Natural killer cell (primary cell): ENCODE measurements around the gene PCDHB6. TPM values are rescaled to one million over a fixed set of nuclear protein-coding genes. Genes with fewer than 3 reads are reported as not detected.
"Not testable (repeated sequence)": the region's sequence is repeated elsewhere in the genome, so short reads cannot be mapped to it uniquely, and the experiment has no call there.

Experiments
- ATAC-seq, 3 donors: fragments of 150-1000 bp in 2 of 3; fragments of 200-7000 bp in 1 of 3; cut with Tn5 transposase; 1 replicate in 1 of 3; 2 replicates in 2 of 3; pipeline ENCODE4 v1.10.0; 2021; ENCODE audit warnings: mild to moderate bottlenecking in 2 of 3, moderate library complexity in 2 of 3
- DNase-seq, 2 donors: peaks; one replicate each; pipeline versions ENCODE4 v3.0.0 to v3.0.0-alpha.2; 2013 to 2021; ENCODE audit warnings: mixed read lengths in 1 of 2
- H3K27ac ChIP-seq: one replicate; pipeline ENCODE4 v1.5.1; 2013; ENCODE audit warnings: mild to moderate bottlenecking, low read length
- H3K27me3 ChIP-seq: one replicate; pipeline ENCODE4 v1.6.1; 2013; ENCODE audit warnings: low read length; ENCODE audit not compliant: control insufficient read depth, insufficient read depth
- H3K36me3 ChIP-seq: one replicate; pipeline ENCODE4 v1.6.1; 2013; ENCODE audit warnings: low read length; ENCODE audit not compliant: control insufficient read depth, insufficient read depth
- H3K4me1 ChIP-seq: one replicate; pipeline ENCODE4 v1.6.1; 2013; ENCODE audit warnings: low read length; ENCODE audit not compliant: control insufficient read depth, insufficient read depth
- H3K4me3 ChIP-seq: one replicate; pipeline ENCODE4 v1.5.1; 2013; ENCODE audit warnings: low read length
- H3K9me3 ChIP-seq: one replicate; pipeline ENCODE4 v1.6.1; 2013; ENCODE audit warnings: low read length; ENCODE audit not compliant: control insufficient read depth, insufficient read depth
- H3K27ac Mint-ChIP-seq, 2 donors: one replicate each; pipeline ENCODE4 v1.8.0; 2022; ENCODE audit warnings: mild to moderate bottlenecking in 2 of 2, mixed read lengths in 2 of 2, moderate library complexity in 1 of 2
- H3K27me3 Mint-ChIP-seq, 2 donors: one replicate each; pipeline ENCODE4 v1.8.0; 2022; ENCODE audit warnings: low read depth in 2 of 2, mixed read lengths in 2 of 2
- H3K36me3 Mint-ChIP-seq: one replicate; pipeline ENCODE4 v1.8.0; 2022; ENCODE audit warnings: mixed read lengths
- H3K4me1 Mint-ChIP-seq, 2 donors: one replicate each; pipeline ENCODE4 v1.8.0; 2022; ENCODE audit warnings: mixed read lengths in 2 of 2
- H3K4me3 Mint-ChIP-seq: one replicate; pipeline ENCODE4 v1.8.0; 2022; ENCODE audit warnings: mild to moderate bottlenecking, moderate library complexity, mixed read lengths
- H3K9me3 Mint-ChIP-seq, 2 donors: one replicate each; pipeline ENCODE4 v1.8.0; 2022; ENCODE audit warnings: mixed read lengths in 2 of 2
- CTCF ChIP-seq: fragments of 200-600 bp; IDR thresholded peaks from one replicate; pipeline ENCODE4 v1.8.0; 2022; ENCODE audit warnings: antibody characterized with exemption
- WGBS: methylation state at CpG from one replicate; pipeline ENCODE4 v1.1.7; 2013; ENCODE audit warnings: missing lambda C conversion rate; ENCODE audit not compliant: insufficient coverage; 5-methylcytosine and 5-hydroxymethylcytosine counted together
- intact Hi-C: fragments of 100-400 bp; cut with micrococcal nuclease; formaldehyde crosslinking; loops from one replicate; pipeline ENCODE4 v1.14.2; 2022
- total RNA-seq, 4 donors: library from RNA; stranded (reverse); fragments of 120-200 nt in 1 of 4; gene quantifications; one replicate each; pipeline versions ENCODE4 v1.2.3 to v1.2.4, GENCODE V29; 2013 to 2022

Gene PCDHB6
- total RNA-seq, 3 donors from 2014 or later (not counting 1 experiment from before 2014, with no cell fraction given): not detected

- ATAC-seq: no peak
- no peak within 1 kb of the TSS for H3K27ac Mint-ChIP-seq
- H3K9me3 Mint-ChIP-seq: peaks cover 8 to 21% of the 10 kb centered on the region in 2 donors
Measured at GRCh38 chr5:141192110-141192725, 42.4 kb downstream of the PCDHB6 start, which contains the start of gene PCDHB10. TSS of gene PCDHB10 (plus strand) at chr5:141192353. CDS start at chr5:141192553, 200 bp downstream.

GRCh38 chr5:141194332-141194731 is 44.5 kb downstream of the PCDHB6 start:
- intact Hi-C loops, ATAC-seq, DNase-seq, H3K4me3 Mint-ChIP-seq, H3K36me3 ChIP-seq, H3K4me1 Mint-ChIP-seq, H3K27ac Mint-ChIP-seq, H3K4me1 ChIP-seq, H3K9me3 ChIP-seq, H3K27ac ChIP-seq, H3K27me3 ChIP-seq, H3K36me3 Mint-ChIP-seq, H3K4me3 ChIP-seq: not testable (repeated sequence)
- peaks cover 13 to 22% of the 10 kb centered on the region in 2 donors for H3K9me3 Mint-ChIP-seq
- WGBS: 28% methylated on average over 12 of the region's 37 CpGs
- H3K27me3 Mint-ChIP-seq: peaks cover 0 to 32% of the 10 kb centered on the region in 2 donors

More at GRCh38 chr5:141192110-141192725, 42.4 kb downstream of the PCDHB6 start, which contains the start of gene PCDHB10:
- WGBS: 14% methylated on average over 8 of the region's 10 CpGs
- no peaks in the 10 kb centered on the region for H3K4me1 ChIP-seq
- H3K27ac ChIP-seq: no peak within 1 kb of the TSS
- DNase-seq: peak in 1 of 2 donors; percentile 23
- Mint-ChIP-seq H3K36me3 (peaks cover 15% of the 10 kb centered on the region), H3K27me3 (peaks cover 14 to 26% of the 10 kb centered on the region in 2 donors), H3K4me1 (peaks cover 0 to under 1% of the 10 kb centered on the region in 2 donors), H3K4me3 (no peak within 1 kb of the TSS)
- intact Hi-C loops: no loop called here
- H3K27me3 ChIP-seq: no peaks in the 10 kb centered on the region
- TF ChIP-seq CTCF: no peak
- no peak within 1 kb of the TSS for H3K4me3 ChIP-seq
- peaks cover 2% of the 10 kb centered on the region for H3K9me3 ChIP-seq
- H3K36me3 ChIP-seq: no peaks in the 10 kb centered on the region

GRCh38 chr5:141196363-141196762 is 46.5 kb downstream of the PCDHB6 start:
- Mint-ChIP-seq H3K36me3 (peaks cover 9% of the 10 kb centered on the region), H3K4me1 (no peaks in the 10 kb centered on the region), H3K27me3 (peaks cover 0 to 34% of the 10 kb centered on the region in 2 donors), H3K27ac (no peak overlapping the region), H3K4me3 (no peak overlapping the region), H3K9me3 (peaks cover 13 to 22% of the 10 kb centered on the region in 2 donors)
- ATAC-seq (no peak), DNase-seq (no peak)
- WGBS: 45% methylated on average over 1 of the region's 3 CpGs
- Histone ChIP-seq H3K27me3 (peaks cover 5% of the 10 kb centered on the region), H3K4me3 (no peak overlapping the region), H3K4me1 (no peaks in the 10 kb centered on the region), H3K27ac (no peak overlapping the region), H3K36me3 (no peaks in the 10 kb centered on the region), H3K9me3 (peaks cover 2% of the 10 kb centered on the region)
- intact Hi-C loops: no loop called here
- no peak for TF ChIP-seq CTCF

- intact Hi-C loops: no loop called here
- no peak within 1 kb of the TSS for H3K4me3 ChIP-seq
- Mint-ChIP-seq H3K36me3 (peaks cover 9% of the 10 kb centered on the region), H3K9me3 (peaks cover 8 to 17% of the 10 kb centered on the region in 2 donors), H3K27ac (no peak within 1 kb of the TSS), H3K4me3 (no peak within 1 kb of the TSS), H3K4me1 (no peaks in the 10 kb centered on the region), H3K27me3 (peaks cover 0 to 19% of the 10 kb centered on the region in 2 donors)
- peaks cover 2% of the 10 kb centered on the region for H3K9me3 ChIP-seq
- no peaks in the 10 kb centered on the region for H3K36me3 ChIP-seq
- H3K27ac ChIP-seq: no peak within 1 kb of the TSS
- peaks cover 7% of the 10 kb centered on the region for H3K27me3 ChIP-seq
- no peaks in the 10 kb centered on the region for H3K4me1 ChIP-seq
- WGBS: 49% methylated on average over 20 of the region's 21 CpGs
- TF ChIP-seq CTCF: no peak
- peak in 1 of 2 donors; percentile 14 for DNase-seq
- ATAC-seq: no peak
Measured at GRCh38 chr5:141199359-141200235, 49.7 kb downstream of the PCDHB6 start, which contains the start of gene PCDHB11. TSS of gene PCDHB11 (plus strand) at chr5:141199627. CDS start at chr5:141199775, 148 bp downstream.

- H3K4me1 ChIP-seq, H3K4me1 Mint-ChIP-seq, intact Hi-C loops, ATAC-seq, H3K4me3 ChIP-seq, H3K4me3 Mint-ChIP-seq, H3K36me3 ChIP-seq, H3K27me3 ChIP-seq, DNase-seq, H3K36me3 Mint-ChIP-seq, H3K9me3 ChIP-seq, H3K27ac Mint-ChIP-seq, H3K27ac ChIP-seq: not testable (repeated sequence)
- peaks cover 8 to 16% of the 10 kb centered on the region in 2 donors for H3K9me3 Mint-ChIP-seq
- peaks cover 0 to 19% of the 10 kb centered on the region in 2 donors for H3K27me3 Mint-ChIP-seq
- WGBS: 30% methylated on average over 14 of the region's 38 CpGs
Measured at GRCh38 chr5:141201126-141201525, 51.3 kb downstream of the PCDHB6 start.
